NCI-H187 treated with DMSO at 0.1 percent for 48 hours (cell line): Measurements from ENCODE around the gene ACLY.

ENCODE experiments used
- DNase-seq: peaks from one replicate; lab custom pipeline; 2025; lab: John Stamatoyannopoulos, UW

ACLY gene

GRCh38 chr17:41918314-41919164, at the start of gene ACLY:
Gene ACLY (minus strand): TSS chr17:41918951. CDS start chr17:41913873, 5,078 bp downstream.
- DNase-seq = peak; percentile 63

GRCh38 chr17:41967921-41968578, 49.3 kb upstream of the ACLY start:
- DNase-seq = no peak

- DNase-seq = no peak
Measured at GRCh38 chr17:41967141-41967920, 48.6 kb upstream of the ACLY start.

DNA sequence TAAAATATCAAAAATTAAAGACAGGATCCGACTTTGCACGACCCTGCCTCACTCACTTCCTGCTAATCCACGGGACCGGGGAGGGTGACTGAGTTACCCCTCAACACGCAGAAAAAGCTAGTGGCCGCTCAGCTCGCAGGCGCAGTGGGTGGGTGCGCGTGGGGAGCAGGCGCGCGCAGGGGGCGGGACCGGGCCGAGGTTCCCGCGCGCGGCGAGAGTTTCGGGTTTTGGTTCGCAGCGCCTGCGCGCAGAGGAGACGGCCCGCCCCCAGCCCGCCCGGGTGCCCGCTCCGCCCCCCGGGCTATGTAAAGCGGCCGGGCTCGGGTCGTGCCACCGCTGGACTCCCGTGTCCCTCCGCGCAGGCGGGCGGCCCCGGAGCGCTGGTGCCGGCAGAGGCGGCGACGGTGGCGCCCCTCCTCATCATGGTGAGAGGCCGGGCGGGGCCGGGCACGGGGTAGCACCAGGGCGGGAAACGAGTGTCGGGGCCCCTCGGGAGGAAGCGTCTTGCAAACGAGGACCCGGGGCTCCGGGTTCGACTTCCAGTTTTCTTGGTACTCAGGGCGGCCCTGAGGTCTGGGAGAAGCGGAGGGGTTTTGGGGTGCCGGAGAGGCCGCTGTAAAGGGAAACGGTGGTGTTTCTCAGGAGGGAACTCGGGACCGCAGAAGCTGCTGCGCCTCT, 47.9 kb upstream of the ACLY start, which contains the start of gene CNP:
CNP (plus strand) TSS at position 333 of the 678 bp plus-strand sequence; CDS start at position 423, 90 bp downstream.
- DNase-seq = peak; percentile 24

DNA sequence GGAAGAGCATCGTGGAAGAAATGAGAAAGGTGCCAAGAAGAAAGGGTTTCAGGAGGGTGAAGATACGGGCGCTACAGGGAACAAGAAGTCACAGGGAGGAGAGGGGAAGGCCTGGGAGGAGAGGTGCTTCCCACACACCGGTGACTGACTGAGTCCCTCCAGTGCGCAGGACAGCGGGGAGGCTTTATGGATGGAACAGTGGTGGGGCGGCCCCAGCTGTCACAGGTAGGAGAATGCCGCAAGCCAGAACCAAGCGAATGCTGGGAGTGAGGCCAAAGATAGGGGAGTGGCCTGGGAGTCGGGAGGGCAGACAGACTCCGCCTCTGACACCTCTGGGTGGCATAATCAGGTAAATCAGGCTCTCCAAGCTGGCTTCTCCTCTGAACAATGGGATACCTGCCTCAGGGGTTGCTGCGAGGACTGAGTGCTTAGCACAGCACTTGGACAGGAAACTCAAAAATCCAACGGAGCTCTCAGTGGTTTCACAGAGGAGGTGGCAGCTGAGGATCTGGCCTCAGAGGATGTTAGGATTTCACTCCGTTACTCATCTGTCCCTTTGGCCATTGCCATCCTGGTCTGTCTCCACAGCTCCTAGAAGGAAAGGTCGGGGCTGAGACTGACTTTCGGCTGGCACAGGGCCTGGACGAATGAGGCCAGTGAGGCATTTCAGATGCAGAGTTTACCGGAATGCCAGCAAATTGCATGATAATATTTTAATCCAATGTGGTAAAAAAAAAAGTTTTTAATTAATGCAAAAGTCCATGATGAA, 47.1 kb upstream of the ACLY start:
- DNase-seq = peak; percentile 81

DNA sequence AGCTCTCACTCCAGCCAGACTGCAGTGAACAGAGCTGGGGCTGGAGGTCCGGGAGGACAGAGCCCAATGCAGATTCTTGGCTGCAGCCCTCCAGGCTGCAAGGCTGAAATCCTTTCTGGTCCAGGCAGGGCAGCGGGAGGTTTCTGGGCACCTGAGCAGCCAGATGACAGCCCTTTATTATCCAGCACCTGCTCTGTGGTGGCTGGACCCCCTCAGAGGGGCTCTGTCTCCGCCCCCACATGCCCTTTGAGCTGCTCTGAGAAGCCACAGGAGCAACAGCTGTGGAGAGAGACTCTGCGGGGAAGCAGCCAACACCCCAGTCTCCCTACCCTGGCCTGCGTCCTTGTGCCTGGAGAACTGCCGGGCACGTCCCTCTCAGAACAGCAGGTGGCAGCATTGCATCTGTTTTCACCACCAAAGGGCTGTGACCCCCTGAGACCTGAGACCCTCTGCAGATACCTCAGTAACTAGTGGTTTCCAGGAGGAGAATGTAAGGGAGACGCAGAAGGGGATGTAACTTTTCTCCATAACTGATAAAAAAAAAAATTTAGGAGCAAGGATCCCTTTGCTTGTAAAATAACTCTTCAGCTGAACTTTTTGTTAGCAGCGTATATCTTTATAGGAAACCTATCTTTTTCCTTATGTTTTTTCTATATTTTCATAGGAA, 44.1 kb upstream of the ACLY start:
- DNase-seq = no peak

DNA sequence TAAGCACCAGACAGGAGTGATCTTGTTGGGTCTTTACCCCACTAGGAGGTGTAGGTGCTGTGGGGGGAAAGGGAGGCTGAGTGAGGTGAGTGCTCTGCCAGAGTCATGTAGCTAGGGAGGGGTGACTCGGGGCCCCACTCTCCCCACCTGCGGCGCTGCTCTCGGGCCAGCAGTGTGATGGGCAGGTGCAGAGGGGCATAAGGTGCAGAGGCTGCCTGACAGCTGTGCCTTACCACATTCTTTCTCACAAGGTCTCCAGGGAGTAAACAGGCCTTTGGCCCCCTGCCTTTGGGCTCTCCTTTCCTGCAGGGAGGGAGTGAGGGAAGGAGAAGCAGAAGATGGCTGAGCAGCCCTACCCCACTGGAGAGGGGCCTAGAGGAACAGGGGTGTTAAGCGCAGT, 43.4 kb upstream of the ACLY start:
- DNase-seq = no peak

DNA sequence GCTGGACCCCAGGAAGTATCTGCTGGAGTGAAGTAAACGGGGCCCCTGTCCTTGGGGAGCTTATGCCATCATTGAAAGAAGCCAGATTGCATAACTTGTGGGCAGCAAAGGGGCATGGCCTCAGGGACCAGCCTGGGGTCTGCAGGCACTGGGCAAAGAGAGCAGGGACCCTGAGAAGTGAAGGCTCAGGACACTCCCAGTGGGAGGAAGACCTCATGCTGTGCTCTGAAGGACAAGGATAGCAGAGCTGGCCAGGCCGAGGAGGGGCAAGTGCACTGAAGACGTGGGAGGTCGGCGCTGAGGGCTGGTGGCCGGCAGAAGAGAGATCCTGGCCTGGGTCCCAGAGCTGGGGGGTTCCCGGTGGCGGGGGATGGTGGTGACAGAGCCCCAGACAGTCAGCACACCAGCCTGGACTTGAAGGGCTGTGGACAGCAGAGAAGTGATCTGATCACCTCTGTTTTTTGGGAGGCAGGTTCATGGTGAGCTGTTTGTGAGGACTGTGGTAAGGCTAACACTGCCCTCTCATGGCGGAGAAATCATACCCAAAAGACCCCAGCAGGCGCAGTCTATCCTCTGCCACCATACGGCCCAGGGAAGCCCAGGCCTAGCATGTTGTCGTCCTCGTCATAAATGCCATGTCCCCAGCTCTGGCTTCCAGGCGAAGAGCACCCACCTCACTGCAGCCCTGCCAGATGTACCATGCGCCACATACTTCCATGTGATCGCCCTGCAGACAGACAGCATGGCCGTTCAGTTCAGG, 40.8 kb upstream of the ACLY start:
- DNase-seq = no peak

DNA sequence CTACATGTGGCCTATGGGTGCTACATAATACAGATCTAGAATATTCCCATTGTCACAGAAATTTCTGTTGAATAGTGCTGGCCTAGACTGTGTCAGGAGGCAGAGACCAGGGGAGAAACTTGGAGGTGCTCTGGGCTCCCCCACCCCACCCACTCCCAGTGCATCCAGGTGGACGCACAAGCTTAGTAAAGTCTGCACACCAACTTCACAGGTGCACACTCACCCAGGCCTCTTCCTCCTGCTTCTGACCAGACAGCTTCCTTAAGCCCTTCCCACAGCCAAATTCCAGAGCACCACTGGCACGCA, 40.2 kb upstream of the ACLY start:
- DNase-seq = no peak

GRCh38 chr17:41957869-41958439, 39.2 kb upstream of the ACLY start:
- no peak for DNase-seq

GRCh38 chr17:41957031-41957868, 38.5 kb upstream of the ACLY start:
- no peak for DNase-seq

DNA sequence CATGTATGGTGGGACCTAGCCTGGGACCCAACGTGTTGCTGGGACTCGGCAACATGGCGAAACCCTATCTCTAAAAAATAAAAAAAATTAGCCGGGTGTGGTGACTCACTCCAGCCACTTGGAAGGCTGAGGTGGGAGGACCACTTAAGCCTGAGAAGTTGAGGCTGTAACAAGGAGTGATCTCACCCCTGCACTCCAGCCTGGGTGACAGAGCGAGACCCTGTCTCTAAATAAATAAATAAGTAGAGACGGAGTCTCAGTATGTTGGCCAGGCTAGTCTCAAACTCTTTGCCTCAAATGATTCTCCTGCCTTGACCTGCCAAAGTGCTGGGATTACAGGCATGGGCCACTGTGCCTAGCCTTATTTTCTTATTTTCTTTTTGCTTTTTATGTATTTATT, 37.8 kb upstream of the ACLY start:
- no peak for DNase-seq

GRCh38 chr17:41948762-41949460, 30.2 kb upstream of the ACLY start:
- DNase-seq = no peak

- no peak for DNase-seq
Measured at GRCh38 chr17:41944943-41945342, 26.2 kb upstream of the ACLY start.

GRCh38 chr17:41943492-41943891, 24.7 kb upstream of the ACLY start:
- no peak for DNase-seq

GRCh38 chr17:41942626-41943373, 24.0 kb upstream of the ACLY start:
- DNase-seq = no peak

- DNase-seq = no peak
Measured at GRCh38 chr17:41941168-41941567, 22.4 kb upstream of the ACLY start.
